WI38 (cell line): ENCODE data around the gene TEX28.
"Not testable (repeated sequence)": the region's sequence is repeated elsewhere in the genome, so short reads cannot be mapped to it uniquely, and the experiment has no call there.

Experiments used
- H3K4me3 ChIP-seq: 2 replicates; pipeline ENCODE4 v1.5.1; 2011; ENCODE audit warnings: low read depth, mild to moderate bottlenecking, control low read depth, low read length
- TF ChIP-seq, protein P1 (sequence below): IDR thresholded peaks from 2 replicates; pipeline ENCODE4 v1.5.1; 2012; ENCODE audit warnings: low read depth, mild to moderate bottlenecking, control low read depth, low read length

The TEX28 gene

DNA sequence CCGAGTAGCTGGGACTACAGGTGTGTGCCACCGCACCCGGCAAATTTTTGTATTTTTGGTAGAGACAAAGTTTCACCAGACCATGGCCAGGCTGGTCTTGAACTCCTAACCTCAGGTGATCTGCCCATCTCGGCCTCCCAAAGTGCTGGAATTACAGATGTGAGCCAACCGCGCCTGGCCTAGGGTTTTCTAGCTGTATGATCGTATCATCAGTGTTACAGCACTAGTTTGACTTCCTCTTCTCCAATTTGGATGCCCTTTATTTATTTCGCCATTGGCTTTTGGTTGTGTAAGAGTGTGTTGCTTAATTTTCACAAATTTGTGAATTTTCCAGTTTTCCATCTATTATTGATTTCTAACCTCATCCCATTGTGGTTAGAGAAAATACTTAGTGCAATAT, 5.9 kb upstream of the TEX28 start:
- H3K4me3 ChIP-seq, result no peak overlapping the region
- TF ChIP-seq, protein P1, sequence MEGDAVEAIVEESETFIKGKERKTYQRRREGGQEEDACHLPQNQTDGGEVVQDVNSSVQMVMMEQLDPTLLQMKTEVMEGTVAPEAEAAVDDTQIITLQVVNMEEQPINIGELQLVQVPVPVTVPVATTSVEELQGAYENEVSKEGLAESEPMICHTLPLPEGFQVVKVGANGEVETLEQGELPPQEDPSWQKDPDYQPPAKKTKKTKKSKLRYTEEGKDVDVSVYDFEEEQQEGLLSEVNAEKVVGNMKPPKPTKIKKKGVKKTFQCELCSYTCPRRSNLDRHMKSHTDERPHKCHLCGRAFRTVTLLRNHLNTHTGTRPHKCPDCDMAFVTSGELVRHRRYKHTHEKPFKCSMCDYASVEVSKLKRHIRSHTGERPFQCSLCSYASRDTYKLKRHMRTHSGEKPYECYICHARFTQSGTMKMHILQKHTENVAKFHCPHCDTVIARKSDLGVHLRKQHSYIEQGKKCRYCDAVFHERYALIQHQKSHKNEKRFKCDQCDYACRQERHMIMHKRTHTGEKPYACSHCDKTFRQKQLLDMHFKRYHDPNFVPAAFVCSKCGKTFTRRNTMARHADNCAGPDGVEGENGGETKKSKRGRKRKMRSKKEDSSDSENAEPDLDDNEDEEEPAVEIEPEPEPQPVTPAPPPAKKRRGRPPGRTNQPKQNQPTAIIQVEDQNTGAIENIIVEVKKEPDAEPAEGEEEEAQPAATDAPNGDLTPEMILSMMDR, result no peak

DNA sequence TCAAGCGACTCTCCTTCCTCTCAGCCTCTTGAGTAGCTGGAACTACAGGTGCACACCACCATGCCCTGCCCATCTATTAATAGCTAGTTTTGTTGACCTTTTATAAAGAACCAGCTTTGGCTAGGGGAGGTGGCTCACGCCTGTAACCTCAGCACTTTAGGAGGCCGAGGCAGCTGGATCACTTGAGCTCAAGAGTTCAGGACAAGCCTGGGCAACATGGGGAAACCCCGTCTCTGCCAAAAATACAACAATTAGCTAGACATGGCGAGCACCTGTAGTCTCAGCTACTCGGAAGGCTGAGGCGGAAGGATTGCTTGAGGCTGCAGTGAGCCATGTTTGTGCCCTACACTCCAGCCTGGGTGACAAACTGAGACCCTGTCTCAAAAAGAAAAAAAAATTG, 3.4 kb upstream of the TEX28 start:
- TF ChIP-seq, protein P1, result no peak
- no peak overlapping the region for H3K4me3 ChIP-seq

DNA sequence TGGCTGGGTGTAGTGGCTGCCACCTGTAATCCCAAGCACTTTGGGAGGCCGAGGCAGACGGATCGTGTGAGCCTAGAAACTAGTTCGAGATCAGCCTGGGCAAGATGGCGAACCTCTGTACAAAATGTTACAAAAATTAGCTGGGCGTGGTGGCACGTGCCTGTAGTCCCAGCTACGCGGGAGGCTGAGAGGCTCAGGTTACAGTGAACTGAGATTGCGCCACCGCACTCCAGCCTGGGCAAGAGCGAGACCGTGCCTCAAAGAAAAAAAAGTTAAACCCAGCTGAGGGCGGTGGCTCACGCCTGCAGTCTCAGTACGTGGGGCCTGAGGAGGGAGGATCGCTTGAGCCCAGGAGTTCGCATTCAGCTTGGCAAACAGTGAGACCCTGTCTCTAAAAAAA, 1.8 kb upstream of the TEX28 start:
- TF ChIP-seq, protein P1, result no peak

DNA sequence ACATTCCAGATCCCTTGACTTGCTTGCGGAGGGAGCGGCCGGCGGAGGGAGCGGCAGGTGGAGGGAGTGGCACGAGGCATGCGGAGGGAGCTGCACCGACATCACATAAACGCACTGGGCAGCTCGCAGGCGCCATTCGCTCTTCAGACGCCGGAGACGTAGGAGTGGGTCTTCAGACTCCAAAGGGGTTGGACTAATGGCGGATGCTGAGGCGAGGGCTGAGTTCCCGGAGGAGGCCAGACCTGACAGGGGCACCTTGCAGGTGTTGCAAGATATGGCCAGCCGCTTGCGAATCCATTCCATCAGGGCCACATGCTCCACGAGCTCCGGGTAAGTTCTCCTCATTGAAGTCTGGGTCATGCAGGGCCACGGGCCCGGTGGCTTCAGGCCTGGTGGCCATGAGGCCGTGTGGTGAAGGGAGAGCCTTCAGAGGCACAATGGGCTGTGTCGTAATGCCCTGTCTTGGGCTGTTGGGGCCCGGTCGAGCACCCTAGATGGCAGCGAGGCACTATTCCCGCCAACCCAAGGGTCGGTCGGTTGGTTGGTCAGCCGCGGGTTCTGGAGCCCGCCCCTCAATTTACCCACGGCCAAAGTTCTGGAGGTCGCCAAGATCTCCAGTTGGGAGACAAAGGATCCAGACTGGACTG, 863 bp upstream of the TEX28 start, which contains the start of gene TKTL1:
Gene TKTL1 (plus strand): TSS at position 132 of the 647 bp plus-strand sequence. CDS start 65 bp downstream, at position 197.
- TF ChIP-seq, protein P1, result no peak
- no peak within 1 kb of the TSS for H3K4me3 ChIP-seq

More for the DNA sequence above, 1.8 kb upstream of the TEX28 start:
- H3K4me3 ChIP-seq, result no peak overlapping the region

DNA sequence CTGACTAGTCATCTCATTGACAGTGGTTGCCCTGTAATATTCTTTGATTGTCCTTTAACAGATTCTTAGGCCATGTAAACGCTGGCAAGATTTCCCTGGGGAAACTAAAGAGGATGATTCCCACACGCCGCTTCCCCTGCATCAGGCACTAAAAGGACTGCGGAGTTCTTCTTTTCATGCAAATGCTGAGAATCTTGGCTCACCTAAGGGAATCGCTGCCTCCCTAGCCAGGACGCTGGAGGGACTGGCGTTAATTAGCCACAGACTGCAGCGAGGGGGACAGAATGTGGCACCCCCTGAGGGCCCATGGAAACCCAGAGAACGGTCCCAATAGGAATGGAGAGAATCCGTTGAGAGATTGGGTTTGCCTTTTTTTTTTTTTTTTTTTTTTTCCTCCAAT, 8.5 kb downstream of the TEX28 start:
- not testable (repeated sequence) for H3K4me3 ChIP-seq

DNA sequence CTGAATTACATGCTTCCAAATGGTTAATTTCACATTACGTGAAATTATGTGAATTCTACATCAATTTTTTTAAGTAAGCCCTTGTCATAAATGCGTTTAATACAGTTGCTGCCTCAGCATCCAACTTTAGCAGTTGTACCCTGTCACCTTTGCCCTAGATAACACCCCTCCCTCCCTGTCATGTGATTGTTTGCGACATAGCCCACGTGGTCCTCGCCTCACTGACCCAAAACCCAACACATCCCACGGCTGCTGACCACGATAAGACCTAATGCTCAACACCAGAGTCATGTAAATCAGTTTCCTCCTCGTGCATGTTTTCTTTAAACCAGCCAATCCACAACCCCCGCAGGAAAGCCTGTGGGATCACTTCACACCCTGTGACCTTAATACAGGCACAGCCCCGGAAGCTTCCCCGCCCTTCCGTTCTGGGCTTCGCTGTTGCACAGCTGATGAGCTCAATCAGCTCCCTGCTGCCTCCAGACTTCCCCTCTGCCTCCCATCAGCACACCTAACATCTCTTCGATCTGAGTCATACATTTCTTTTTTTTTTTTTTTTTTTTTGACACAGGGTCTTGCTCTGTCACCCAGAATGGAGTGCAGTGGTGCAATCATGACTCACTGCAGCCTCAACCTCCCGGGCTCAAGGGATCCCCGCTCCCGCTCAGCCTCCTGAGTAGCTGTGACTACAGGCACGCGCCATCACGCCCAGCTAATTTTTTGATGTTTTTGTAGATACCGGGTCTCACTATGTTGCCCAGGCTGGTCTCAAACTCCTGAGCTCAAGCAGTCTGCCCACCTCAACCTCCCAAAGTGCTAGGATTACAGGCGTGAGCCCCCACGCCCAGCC, 10.2 kb downstream of the TEX28 start:
- H3K4me3 ChIP-seq, result not testable (repeated sequence)

DNA sequence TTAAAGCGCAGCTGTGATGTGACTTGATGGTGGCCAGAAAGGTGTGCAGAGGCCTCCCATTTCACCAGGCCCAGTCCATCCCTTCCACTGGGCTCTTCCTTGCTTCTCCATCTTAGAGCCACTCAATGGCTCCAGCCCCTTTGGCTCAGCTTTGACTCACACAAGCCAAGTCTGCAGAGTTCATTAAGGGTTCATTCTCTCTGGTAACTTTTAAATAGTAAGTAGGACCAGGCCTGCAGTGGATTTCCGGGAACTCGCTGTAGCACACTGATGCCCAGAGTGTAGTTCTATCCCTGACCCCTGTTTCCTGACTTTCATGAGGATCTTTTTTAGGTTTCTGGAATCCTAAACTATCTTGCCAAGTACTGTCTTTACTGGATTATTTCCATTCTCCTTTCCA, 25.7 kb downstream of the TEX28 start:
- not testable (repeated sequence) for H3K4me3 ChIP-seq

DNA sequence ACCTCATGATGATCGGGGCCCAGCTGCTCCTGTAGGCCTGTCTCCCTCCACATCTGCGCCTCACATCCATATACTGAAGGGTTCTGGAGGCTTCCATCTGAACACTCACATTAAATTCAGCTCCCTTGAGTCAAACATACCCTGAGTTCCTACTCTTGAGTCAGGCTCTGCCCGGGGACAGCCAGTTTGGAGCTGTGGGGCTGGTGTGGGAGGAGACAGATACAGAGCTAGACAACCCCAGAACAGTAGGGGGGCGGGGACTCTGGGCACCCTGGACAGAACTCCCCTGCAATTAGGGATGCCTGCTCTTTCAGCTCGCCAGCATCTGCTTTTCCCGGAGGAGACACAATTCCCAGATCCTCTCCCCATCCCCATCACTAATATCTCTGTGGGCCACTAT, 31.9 kb downstream of the TEX28 start:
- not testable (repeated sequence) for H3K4me3 ChIP-seq

DNA sequence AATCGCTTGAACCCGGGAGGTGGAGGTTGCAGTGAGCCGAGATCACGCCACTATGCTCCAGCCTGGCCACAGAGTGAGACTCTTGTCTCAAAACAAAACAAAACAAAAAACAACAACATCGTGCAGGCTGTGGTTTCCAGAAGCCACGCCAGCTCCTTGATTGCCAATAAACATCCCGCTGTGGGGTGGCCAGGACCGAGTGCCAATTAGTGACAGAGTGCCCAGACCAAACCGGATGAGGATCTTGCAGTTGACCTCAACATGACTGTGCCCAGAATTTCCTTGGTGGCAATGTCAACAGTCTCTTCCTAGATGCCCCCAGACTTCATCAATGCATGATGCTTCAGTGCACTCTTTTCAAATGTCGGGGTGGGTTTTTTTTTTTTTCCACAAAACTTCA, 36.2 kb downstream of the TEX28 start:
- not testable (repeated sequence) for H3K4me3 ChIP-seq

DNA sequence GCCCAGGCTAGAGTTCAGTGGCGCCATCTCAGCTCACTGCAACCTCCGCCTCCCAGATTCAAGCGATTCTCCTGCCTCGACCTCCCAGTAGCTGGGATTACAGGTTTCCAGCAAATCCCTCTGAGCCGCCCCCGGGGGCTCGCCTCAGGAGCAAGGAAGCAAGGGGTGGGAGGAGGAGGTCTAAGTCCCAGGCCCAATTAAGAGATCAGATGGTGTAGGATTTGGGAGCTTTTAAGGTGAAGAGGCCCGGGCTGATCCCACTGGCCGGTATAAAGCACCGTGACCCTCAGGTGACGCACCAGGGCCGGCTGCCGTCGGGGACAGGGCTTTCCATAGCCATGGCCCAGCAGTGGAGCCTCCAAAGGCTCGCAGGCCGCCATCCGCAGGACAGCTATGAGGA, 37.6 kb downstream of the TEX28 start, which contains the start of gene OPN1MW3:
Gene OPN1MW3 (plus strand): TSS at position 301 of the 400 bp plus-strand sequence. CDS start 38 bp downstream, at position 339.
- H3K4me3 ChIP-seq, result not testable (repeated sequence)

DNA sequence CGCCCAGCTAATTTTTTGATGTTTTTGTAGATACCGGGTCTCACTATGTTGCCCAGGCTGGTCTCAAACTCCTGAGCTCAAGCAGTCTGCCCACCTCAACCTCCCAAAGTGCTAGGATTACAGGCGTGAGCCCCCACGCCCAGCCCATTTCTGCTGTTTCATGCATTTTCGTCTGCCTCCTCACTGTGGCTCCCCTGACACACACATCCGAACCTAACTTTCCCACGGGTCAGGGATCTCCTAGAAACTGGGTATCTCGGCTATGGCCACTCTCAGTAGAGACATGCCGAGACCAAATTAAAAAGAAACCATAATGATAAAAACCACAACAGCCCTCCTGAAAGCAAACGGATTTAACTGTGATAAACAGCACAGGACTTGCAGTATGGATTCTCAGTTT, 46.8 kb downstream of the TEX28 start:
- H3K4me3 ChIP-seq, result not testable (repeated sequence)

DNA sequence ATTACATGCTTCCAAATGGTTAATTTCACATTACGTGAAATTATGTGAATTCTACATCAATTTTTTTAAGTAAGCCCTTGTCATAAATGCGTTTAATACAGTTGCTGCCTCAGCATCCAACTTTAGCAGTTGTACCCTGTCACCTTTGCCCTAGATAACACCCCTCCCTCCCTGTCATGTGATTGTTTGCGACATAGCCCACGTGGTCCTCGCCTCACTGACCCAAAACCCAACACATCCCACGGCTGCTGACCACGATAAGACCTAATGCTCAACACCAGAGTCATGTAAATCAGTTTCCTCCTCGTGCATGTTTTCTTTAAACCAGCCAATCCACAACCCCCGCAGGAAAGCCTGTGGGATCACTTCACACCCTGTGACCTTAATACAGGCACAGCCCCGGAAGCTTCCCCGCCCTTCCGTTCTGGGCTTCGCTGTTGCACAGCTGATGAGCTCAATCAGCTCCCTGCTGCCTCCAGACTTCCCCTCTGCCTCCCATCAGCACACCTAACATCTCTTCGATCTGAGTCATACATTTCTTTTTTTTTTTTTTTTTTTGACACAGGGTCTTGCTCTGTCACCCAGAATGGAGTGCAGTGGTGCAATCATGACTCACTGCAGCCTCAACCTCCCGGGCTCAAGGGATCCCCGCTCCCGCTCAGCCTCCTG, 47.4 kb downstream of the TEX28 start:
- not testable (repeated sequence) for H3K4me3 ChIP-seq

DNA sequence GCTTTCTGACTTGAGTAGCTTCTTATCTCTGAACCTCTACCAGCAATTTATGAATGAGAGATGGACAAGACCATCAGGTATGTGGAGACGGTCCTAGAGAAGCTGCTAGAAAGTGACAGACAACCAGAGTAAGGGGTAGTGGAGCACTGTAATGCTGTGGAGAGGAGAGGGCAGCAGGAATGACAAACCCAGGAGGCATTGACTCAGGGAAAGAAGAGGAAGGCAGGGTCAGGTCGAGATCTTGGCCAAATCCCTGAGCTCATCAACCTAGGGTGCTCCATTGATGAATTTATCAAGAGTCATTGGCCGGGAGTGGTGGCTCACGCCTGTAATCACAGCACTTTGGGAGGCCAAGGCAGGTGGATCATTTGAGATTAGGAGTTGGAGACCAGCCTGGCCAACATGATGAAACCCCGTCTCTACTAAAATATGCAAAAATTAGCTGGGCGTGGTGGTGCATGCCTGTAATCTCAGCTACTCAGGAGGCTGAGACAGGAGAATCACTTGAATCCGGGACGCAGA, 54.9 kb downstream of the TEX28 start:
- H3K4me3 ChIP-seq, result not testable (repeated sequence)

DNA sequence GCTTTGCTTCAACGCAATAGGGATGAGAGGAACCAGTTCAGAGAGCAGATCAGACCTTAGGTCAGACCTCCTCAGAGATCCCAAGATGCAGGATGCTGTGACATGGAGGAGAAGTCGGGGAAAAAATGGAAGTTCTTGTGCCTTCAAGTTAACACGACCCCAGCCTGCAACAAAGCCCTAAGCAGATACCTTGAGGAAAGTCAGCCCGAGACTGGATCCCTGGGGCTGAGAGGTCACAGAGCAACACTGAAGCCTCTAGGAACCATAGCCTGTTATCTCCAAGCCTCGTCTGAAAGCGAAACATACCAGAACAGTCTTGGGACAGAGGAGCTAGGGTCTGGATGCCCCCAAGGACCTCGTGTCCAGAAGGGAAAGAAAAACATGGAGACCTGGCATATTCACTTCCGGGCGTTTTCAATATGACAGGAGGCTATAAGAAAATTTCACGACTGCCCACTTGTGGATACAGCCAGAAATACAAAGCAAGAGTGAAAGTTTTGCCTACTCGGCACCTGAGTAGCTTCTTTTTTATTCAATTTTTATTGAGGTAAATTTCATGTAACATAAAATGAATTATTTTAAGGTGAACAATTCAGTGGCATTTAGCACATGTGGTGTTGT, 55.9 kb downstream of the TEX28 start:
- not testable (repeated sequence) for H3K4me3 ChIP-seq
